AG08395 (cell line): Measurements from ENCODE around the gene IL10RB.

Source experiments
- DNase-seq: peaks from one replicate; pipeline ENCODE4 v3.0.0; 2012; ENCODE audit warnings: mixed read lengths, low spot score

IL10RB gene

GRCh38 chr21:33267250-33267649, 1.1 kb downstream of the IL10RB start:
- no peak for DNase-seq

GRCh38 chr21:33268393-33268736, 2.2 kb downstream of the IL10RB start:
- DNase-seq: no peak

GRCh38 chr21:33268737-33269441, 2.7 kb downstream of the IL10RB start:
- DNase-seq: no peak

- DNase-seq: no peak
Measured at GRCh38 chr21:33270986-33271385, 4.8 kb downstream of the IL10RB start.

- DNase-seq: no peak
Measured at GRCh38 chr21:33273044-33273443, 6.9 kb downstream of the IL10RB start.

- no peak for DNase-seq
Measured at GRCh38 chr21:33278721-33279120, 12.6 kb downstream of the IL10RB start.

GRCh38 chr21:33279330-33279820, 13.2 kb downstream of the IL10RB start:
- DNase-seq: no peak

- DNase-seq: no peak
Measured at GRCh38 chr21:33281096-33281652, 15.0 kb downstream of the IL10RB start.

- no peak for DNase-seq
Measured at GRCh38 chr21:33283203-33283602, 17.0 kb downstream of the IL10RB start.

- DNase-seq: no peak
Measured at GRCh38 chr21:33286076-33286475, 19.9 kb downstream of the IL10RB start.

GRCh38 chr21:33286600-33287456, 20.7 kb downstream of the IL10RB start:
- DNase-seq: peak; percentile 33

GRCh38 chr21:33289199-33289819, 23.1 kb downstream of the IL10RB start:
- DNase-seq: no peak

- DNase-seq: no peak
Measured at GRCh38 chr21:33290441-33290840, 24.3 kb downstream of the IL10RB start.

- DNase-seq: no peak
Measured at GRCh38 chr21:33291686-33292085, 25.5 kb downstream of the IL10RB start.

- DNase-seq: no peak
Measured at GRCh38 chr21:33292724-33293123, 26.6 kb downstream of the IL10RB start.

- no peak for DNase-seq
Measured at GRCh38 chr21:33293136-33293535, 27.0 kb downstream of the IL10RB start.

GRCh38 chr21:33293811-33294216, 27.6 kb downstream of the IL10RB start:
- DNase-seq: no peak

GRCh38 chr21:33296156-33296555, 30.0 kb downstream of the IL10RB start:
- DNase-seq: no peak

- no peak for DNase-seq
Measured at GRCh38 chr21:33299181-33299752, 33.1 kb downstream of the IL10RB start.

- no peak for DNase-seq
Measured at GRCh38 chr21:33300701-33301631, 34.8 kb downstream of the IL10RB start.

- DNase-seq: no peak
Measured at GRCh38 chr21:33301632-33302002, 35.5 kb downstream of the IL10RB start.
